CD1c-positive myeloid dendritic cell (primary cell): Measurements from ENCODE around the gene MXI1.

Experiments used
- DNase-seq: peaks from one replicate; pipeline ENCODE4 v3.0.0-alpha.2; 2016; ENCODE audit errors: extremely low spot score

MXI1 gene

DNA sequence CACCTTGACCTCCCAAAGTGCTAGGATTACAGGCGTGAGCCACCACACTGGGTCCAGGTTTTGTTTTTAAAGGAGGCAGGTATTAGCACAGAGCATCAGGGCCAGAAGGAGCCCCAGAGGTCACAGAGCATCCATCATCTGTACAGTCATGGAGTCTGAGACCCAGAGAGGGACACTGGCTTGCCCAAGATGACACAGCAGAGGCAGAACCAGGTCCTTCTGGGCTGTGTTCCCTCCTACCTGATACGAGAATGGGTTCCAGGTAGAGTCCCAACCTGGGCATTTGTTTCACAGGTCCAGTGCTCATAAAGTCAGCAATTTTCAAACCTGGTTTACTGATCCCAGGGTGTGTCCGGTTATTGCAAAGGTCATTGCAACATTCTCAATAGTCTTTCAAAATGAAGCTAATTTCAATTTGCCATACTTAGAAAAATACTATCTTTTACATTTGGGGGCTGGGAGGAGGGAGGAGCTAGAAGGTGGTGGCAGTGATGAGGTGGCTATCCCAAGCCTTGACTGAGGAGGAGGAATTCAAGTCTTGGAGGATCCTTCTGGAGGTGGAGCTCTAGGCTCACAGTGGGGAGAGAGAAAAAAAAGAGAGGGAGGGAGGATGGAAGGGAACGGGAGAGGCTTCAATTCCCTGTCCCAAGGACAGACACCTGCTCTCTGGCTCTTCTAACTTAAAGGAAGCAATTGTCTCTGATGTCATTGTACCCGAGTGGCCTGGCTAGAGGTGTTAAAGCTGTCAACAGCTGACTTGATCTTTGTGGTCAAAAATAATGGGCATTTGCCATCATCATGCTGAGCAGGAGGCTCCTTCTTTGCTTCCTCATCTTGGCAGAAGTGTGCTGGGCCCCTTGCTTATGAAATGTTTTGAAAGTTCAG is 8.1 kb downstream of the MXI1 start:
- DNase-seq, result no peak

DNA sequence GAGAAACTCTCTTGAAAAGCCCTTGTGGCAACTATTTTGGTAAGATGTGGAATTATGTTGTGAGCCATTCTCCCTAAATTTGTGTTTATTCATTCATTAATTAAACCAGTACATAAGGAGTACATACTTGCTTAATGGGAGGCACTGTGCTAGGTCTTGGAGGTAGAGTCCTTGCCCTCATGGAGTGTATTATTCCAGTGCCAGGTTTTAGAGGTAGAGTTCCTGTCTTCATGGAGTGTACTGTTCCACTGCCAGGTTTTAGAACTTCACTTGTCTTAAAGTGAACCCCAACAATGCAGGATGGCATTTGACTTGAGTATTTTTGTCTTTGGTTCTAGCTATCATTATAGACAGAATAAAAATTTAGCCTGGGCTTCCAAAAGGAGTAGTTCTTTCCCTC is 8.8 kb downstream of the MXI1 start:
- DNase-seq, result no peak

DNA sequence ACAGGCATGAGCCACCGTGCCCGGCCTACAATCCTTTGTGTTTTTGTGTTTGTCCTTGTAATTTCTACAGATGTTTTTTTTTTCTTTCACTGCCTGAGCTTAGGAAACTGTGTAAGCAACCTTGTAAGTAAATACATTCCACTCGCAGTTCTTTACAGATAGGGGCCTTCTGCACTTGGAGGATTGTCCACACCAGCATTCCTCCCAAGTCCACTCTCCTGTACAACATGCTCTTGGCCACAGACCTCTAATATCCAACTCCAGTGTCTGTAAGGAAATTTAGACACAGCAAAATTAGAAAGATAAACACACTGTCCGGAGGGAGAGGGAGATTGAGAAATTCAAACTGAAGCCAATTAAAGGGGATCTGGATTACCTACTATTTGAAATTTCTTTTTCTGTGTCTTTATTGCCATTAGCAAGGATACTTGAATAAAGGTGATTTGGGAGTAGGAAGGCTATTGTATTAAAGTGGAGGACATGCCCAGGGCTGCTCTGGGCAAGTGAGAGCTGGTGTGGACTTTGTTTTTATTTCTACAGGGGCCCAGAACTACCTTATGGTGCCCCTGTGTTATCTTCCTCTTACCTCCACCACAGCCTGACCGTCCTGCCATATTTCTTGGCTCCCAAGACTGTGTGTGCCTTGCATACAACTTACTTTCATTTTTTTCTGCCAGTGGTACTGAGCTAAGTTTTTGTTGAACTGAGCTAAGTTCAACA is 9.7 kb downstream of the MXI1 start:
- no peak for DNase-seq

DNA sequence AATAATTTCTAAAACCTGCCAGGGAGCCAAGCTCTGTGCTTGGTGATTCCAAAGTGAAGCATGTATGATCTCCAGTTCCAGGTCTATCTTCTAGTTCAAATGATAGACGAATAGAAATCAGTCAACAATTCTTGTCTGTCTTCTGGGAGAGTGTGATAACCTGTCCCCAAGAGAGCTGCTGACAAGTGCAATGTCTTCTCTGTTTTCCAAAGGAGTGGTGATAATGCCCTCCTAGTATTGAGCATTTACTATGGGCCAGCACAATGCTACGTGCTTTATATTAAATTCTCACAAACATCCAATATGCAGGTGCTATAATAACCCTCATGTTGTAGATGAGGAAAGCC is 10.2 kb downstream of the MXI1 start:
- DNase-seq, result no peak

DNA sequence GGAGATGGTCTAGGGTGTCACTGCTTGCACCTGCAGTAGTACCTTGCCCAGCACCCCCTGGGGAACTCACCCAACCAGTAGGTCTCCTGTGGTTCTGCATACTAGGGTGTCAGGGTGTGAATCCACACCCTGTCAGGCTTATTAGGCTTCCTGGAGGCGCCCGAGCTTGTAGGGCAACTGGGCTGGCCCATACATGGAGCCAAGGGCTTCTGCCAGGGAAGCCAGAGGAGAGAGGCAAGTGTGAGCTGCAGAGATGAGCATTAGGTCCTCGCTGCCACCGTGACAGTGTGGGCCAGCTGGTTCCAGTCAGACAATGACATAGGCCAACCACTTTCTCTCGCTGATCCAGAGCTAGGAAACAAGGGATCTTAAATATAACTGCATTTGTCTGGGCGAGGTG is 11.2 kb downstream of the MXI1 start:
- peak; percentile 44 for DNase-seq

DNA sequence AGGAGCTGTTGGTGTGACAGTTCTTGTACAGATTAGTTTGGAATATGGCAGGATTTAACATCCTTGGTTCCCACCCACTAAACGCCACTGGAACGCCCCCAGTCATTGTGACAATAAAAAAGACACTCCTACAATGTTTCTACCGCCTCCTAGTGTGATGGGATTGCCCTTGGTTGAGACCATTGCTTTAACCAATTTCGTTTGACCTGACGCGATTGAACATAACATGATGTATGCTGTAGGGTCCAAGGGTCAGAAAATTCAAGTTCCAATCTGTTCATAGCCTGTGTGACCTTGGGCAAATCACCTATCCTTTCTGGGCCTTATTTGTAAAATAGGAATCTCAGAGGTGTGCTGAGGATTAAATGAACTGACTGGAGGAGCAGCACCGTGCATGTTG is 12.5 kb downstream of the MXI1 start:
- DNase-seq, result no peak

DNA sequence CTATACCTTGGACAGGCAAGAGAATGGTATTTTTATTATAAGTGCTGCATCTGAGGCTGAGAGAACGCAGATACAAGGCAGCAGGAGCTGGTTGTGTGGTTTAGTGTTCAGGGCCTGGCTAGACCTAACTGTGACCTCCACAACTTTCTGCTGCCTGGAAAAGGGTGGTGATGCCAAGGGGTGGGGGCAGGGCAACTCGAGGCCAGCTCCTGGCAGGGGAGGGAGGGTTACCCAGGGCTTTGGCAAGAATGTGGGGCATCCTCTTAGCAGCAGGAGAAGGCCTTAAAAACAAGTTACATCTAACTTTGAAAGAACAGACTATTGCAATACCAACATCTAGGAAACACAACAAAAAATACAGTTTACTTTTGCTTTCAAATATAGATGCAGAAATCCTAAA is 13.0 kb downstream of the MXI1 start:
- DNase-seq, result no peak

DNA sequence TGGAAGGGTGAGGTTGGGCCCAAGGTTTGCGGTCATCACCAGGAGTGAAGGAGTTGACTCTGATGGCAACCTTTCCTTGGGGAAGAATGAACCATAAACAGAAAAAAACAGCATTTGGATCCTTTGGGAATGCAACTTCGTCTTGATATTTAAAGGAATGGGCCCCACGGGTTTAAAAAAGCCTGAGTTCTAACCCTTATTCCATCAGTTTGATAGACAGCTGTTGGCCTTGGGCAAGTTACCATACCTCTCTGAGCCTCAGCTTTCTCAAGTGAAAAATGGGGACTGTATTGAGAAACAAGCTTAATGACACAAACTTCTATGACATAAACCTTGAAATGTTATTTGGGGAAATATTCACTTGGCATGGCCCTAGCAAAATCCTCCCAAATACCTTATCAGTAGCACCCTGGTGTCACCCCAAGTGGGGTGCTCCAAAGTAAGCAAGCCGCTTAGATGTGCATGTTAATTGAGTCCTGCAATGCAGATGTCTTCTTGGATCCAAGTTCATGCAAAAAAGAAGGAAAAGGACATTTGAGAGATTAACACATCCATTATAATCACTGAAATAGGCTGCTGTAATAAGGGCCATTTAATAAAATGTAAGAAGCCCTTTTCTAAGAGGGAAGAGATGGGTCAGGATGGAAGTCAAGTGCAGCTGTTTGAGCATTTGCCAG is 13.8 kb downstream of the MXI1 start:
- no peak for DNase-seq

DNA sequence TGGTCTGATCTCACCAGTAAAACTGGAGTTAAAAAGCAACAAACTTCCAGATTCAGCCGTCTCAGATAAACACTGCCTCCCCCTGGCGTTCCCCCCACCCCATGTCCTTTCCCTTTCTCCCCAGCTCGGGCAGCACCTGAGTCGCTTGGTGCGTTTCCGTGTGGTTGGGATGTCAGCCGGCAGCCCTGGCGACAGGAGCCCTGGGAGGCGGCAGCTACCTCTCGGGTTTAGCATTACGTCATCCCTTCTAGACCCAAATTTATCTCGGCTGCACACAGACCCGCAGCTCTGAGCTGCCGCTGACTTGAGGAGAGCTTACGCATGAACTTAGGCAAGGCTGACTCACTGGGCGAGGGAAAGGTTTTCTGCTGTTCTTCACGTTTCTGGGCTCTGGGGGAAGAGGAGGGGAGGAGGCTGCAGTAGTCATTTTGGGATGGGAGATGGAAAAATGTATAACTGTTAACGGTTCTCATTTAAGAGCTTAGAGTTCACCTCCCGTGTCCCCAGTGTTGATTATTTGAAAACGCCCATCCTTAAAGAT is 14.4 kb downstream of the MXI1 start:
- peak; percentile 79 for DNase-seq

DNA sequence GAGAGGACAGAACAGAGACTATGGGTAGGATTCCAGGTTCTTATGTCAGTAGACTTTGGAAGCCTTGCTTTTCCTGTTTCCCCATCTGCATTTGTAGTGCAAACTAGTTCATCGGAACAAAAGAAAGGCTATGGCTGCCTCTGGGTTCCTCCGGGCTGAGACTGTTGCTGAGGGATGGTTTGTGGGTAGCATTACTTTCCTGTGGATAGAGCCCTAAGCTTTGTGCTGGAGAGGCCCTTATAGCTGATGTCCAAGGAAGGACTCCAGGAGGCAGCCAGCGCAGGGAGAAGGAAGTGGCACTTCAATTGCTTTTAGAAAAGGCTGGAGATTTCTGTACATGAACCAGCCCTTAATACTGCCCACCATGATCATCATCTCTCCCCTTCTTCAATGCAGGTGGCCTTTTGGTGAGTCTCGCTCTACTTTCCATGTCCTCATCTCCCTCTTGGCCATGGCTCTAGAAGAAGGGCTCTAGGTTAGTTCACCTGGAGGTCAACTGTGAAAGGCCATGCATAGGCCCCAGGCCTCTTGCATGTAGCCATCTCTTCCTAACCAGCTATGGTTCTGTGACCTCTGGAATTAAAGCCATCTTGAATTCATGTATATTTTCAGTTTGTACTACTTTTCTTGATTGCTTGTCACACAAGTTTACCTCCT is 15.4 kb downstream of the MXI1 start:
- no peak for DNase-seq

DNA sequence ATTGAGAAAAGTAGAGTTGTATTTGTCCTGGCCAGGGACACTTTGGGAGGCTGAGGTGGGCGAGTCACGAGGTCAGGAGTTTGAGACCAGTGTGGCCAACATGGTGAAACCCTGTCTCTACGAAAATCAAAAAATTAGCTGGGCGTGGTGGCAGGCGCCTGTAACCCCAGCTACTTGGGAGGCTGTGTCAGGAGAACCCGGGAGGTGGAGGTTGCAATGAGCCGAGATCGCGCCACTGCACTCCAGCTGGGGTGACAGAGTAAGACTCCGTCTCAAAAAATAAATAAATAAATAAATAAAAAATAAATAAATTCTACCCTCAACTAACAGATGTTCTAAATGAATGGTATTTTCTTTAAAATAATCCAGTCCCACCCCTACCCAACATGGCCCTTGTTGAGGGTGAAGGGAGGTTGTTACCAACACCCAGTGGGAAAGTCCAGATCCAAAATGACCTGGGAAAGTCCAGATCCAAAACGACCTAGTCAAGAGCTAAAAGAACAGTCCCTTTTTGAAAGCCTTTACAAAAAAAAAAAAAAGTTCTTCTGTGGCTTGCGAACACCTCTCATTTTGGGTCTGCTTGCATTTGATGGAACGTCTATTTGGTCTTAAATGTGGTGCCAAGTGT is 16.0 kb downstream of the MXI1 start:
- no peak for DNase-seq

DNA sequence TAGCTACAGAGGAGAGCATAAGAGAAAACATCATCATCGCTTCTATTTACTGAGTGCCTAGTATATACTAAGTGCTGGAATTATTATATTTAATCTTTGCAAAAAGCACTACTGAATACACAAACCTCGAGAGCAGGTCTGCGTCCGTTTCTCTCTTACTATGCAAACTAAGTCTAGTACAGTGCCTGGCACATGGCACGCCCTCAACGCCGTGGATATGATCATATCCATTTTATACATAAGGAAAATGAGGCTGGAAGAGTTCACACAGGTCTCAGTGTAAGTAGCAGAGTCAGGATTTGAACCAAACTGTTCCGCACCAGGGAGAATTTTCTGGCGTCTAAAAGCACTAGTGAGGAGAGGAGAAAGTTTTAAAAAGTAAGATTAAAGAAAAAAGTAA is 17.6 kb downstream of the MXI1 start:
- DNase-seq, result no peak

DNA sequence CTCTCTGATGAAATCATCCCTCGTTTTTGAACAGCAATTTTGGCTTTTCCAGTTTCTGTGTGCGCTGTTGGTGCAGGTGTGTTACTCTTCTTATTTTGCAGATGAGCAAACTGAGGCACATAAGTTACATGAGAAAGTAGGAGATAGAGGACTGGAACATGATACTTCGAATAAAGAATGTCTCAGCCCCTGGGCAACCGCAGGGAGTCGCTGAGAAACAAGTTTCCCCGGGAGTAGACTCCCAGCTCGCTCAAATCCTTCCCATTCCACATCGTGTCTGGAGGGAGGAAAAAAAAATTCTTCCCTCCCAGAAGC is 18.0 kb downstream of the MXI1 start:
- no peak for DNase-seq

DNA sequence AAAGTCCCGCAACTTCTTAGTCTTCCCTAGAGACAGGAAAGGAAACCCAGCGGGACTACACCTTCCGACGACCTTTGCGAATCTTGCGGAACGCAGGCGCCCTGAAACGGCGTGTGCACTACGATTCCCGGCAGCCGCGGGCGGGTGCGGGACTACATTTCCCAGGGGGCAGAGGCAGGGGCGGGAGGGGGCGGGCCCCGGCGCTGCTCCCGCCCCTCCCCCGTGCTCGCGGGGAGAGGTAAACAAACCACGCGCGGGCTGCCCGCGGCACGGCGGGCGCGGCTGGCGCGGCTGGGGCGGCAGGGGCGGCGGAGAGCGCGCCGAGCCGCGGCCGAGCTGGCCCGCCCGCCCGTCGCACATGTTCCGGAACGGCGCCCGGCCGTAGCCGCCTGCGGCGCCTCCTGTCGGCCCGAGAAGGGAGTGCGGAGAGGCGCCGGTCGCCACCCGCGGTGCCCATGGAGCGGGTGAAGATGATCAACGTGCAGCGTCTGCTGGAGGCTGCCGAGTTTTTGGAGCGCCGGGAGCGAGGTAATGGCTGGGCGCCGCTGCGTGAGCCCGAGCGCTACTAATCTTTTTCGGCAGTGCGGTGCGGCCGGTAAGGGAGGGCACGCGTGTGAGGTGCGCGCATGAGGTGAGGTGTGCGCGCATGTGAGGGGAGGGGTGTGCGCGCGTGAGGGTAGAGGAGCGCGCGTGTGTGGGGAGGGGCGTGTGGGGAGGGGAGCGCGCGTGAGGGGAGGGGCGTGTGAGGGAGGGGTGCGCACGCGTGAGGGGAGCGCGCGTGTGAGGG is 18.5 kb downstream of the MXI1 start:
- peak; percentile 96 for DNase-seq

DNA sequence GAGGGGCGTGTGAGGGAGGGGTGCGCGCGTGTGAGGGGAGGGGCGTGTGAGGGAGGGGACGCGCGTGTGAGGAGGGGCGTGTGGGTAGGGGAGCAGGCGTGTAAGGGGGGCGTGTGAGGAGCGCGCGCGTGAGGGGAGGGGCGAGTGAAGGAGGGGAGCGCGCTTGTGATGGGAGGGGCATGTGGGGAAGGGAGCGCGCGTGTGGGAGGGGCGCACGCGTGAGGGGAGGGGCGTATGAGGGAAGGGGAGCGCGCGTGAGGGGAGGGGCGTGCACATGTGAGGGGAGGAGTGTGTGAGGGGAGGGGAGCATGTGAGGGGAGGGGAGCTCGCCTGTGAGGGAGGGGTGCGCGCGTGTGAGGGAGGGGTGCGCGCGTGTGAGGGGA is 19.1 kb downstream of the MXI1 start:
- peak; percentile 92 for DNase-seq

DNA sequence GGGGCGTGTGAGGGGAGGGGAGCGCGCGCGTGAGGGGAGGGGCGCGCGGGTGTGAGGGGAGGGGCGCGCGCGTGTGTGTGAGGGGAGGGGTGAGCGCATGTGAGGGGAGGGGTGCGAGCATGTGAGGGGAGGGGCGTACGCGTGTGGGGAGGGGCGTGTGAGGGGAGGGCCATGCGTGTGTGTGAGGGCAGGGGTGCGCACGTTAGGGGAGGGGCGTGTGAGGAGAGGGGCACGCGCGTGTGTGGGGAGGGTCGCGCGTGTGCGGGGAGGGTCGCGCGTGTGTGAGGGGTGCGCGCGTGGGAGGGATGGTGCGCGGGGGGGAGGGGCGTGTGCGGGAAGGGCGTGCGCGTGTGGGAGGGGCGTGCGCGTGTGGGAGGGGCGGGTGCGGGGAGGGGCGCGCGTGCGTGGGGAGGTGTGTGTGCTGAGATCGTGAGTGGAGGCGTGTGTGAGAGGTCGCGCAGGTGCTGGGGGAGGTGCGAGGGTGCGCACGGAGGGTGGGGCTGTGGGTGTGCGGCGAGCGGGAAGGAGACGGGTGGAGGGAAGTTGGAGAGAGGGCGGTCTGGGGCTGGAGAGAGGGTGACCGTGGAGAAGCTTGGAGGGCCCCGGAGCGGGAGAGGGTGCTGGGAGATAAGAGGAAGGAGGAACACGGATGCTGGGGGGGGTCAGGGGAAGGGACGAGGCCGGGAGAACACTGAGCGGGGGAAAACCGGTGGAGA is 19.7 kb downstream of the MXI1 start:
- peak; percentile 67 for DNase-seq

DNA sequence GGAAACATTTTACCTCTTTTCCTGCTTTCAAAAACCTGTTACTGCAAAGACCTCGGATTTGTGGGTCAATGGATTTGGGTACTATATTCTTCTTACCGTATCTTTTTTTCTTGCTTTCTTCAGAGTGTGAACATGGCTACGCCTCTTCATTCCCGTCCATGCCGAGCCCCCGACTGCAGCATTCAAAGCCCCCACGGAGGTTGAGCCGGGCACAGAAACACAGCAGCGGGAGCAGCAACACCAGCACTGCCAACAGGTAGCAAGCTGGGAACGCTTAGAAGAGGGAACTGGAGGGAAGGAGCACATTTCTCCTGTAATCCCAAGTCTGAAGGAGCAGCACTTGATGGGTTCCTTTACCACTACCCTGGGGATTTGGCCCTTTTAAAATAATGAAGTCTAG is 20.7 kb downstream of the MXI1 start:
- DNase-seq, result no peak

DNA sequence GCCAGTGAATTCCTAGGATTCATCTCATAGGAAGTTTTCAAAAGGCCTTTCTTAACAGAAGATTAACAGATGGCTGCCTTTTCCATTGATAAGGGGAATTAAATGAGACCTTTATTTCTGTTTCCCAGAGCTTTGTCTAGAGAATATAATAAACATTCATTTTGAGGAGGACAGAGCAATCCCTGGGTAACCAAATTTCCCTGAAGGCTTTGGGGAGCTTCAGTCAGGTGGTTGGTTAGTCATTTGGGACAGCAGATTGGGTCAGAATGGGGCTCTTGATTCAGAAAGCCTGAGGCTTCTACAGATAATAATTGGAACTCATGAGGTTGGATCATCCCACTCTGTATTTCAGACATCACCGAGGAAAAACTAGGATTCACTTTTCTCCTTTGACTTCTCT is 21.8 kb downstream of the MXI1 start:
- no peak for DNase-seq

DNA sequence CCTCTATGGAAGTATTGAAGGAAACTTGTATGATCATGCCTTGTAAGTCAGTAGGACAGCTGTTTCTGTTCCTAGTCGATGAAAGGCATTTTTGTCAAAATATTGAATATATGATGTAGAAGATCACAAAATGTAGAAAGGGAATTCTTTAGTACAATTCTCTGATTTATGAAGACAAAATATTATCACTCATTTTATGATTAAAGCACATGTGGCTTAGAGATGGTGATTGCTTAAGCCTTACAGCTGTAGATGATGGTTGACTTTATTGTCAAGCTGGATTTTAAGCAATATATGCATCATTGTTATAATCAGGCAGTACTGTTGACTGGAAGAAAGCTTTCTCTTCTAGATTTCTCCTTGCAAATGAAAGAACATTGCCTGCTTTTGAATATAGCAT is 26.4 kb downstream of the MXI1 start:
- DNase-seq, result no peak

DNA sequence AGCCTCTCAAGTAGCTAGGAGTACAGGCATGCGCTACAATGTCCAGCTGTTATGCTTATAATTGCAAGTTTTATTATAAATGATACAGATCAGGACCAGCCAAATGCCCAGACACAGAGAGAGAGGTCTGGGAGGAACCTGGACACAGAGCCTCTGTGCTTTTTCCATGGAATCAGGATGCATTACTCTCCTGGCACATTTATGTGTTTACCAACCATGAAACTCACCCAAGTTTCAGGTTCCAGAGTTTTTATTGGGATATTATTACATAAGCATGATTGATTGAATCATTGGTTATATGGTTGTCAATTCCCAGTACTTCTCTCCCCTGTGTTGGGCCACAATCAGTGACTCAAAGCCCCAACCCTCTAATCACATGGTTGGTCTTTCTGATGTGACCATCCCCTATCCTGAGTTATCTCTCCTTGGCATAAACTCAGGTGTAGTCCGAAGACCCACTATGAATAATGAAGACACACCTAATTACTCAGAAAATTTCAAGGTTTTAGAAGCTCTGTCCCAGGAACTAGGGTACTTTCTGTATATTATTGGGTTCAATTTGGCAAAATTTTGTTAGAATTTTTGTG is 30.6 kb downstream of the MXI1 start:
- no peak for DNase-seq
